HG03378 (cell line): ENCODE results near the gene TFE3.
A peak's percentile ranks its signal among the peaks of the same experiment; 100 is the strongest.
"Not testable (repeated sequence)": the region's sequence is repeated elsewhere in the genome, so short reads cannot be mapped to it uniquely, and the experiment has no call there.

Experiments used
- ATAC-seq: cut with Tn5 transposase; IDR thresholded peaks from one replicate; pipeline ENCODE4 v1.9.1; 2021; ENCODE audit warnings: mild to moderate bottlenecking, moderate library complexity; ENCODE audit not compliant: unreplicated experiment

TFE3 gene

DNA sequence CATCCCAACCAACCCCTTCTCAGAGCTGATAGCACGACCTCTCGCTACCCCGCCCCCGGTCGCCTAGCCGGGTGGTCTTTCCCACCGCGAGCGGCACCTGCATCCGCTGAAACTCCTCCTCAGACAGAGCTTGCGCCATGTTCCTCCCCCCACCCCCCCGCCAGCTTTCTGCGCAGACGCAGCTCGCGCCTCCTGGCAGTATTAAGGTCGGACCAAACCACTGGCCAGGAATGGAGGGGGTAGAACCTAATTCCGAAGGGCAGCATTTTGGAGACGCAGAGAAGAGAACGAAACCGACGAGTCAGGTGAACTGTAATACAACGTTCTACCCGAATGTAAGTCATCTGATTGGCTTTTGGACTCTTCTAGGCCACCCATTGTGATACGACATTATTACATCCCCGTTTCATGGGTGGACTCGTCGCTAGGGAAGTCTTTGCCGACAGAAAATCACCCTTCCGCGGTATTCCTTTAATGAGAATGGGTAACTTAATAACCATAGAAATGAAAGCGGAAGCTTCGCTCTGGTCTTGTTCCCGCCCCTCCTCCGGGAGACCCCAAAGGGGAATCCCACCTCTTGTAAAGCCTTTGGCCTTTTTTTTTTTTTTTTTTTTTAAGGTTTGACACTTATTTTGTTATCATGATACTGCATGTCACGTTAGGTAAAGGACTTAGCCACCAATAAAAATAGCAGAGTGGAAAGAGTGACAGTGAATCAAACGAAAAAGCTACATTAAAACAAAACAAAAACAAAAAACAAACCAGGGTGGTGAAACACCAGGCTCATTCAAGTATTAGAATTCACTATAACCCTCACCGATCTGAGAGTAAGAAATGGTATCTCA lies 40.8 kb downstream of the TFE3 start, which contains the start of gene GRIPAP1:
TSS of gene GRIPAP1 (minus strand) at position 174 of the 845 bp plus-strand sequence. CDS start at position 139, 35 bp downstream.
- peak; percentile 83 for ATAC-seq

- ATAC-seq = peak; percentile 6
Observed at GRCh38 chrX:49001521-49002090, 41.6 kb downstream of the TFE3 start.

DNA sequence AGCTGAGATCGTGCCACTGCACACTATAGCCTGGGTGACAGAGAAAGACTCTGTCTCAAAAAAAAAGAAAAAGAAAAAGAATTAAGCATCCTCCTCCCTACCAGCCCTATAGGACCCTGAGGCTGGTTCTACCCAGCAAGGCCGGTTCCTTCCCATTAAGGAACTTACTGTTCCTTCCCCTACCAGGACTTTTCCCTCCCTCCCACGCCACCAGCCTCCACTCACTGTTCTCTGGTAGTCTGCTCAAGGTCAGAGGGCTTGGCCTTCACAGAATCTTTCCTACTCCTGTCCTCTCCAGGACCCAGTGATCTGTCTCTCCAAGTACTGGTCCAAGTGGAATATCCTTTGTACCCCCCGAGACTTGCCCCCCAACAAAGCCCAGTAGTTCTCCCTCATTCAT lies 42.5 kb downstream of the TFE3 start:
- no peak for ATAC-seq

GRCh38 chrX:48999030-48999429 lies 44.1 kb downstream of the TFE3 start:
- no peak for ATAC-seq

DNA sequence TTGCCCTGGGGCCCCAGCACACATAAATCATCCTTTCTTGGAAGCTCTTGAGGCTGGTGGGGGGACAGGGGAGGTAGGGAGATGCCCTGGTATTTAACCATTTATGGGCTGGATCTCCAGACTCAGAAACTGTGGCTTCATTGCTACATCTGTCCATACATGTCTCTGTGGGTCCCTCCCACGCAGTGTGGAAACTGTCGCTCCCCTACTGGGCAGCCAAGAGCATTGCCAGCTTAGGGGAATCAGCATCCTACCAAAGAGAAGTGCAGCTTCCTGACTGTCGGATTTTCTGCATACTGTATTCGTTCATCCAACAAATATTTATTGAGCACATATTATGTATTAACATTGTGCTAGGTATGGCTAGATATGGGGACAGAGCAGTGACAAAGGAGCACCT lies 44.8 kb downstream of the TFE3 start:
- no peak for ATAC-seq

- no peak for ATAC-seq
Observed at GRCh38 chrX:48997865-48998264, 45.3 kb downstream of the TFE3 start.

DNA sequence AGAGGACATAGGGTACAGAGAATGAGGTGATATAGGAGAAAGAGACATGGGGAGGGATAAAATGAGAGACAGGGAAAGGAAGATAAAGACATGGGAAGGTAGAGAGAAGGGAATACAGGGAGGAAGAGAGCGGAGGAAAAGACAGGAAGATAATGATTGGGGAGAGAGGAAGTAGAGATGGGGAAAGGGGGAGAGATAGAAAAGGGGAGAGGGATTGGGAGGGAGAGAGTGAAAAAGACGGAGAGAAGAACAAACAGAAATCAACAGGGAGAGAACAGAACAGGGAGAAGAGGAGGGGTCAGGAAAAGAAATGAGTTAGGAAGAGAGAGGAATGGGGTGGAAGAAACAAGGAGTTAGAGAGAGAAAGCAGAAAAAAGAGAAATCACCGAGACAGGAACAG lies 45.7 kb downstream of the TFE3 start:
- no peak for ATAC-seq

- no peak for ATAC-seq
Observed at GRCh38 chrX:48996969-48997368, 46.2 kb downstream of the TFE3 start.

GRCh38 chrX:48992341-48992740 lies 50.8 kb downstream of the TFE3 start:
- no peak for ATAC-seq

GRCh38 chrX:48989483-48989882 lies 53.7 kb downstream of the TFE3 start:
- ATAC-seq = no peak

DNA sequence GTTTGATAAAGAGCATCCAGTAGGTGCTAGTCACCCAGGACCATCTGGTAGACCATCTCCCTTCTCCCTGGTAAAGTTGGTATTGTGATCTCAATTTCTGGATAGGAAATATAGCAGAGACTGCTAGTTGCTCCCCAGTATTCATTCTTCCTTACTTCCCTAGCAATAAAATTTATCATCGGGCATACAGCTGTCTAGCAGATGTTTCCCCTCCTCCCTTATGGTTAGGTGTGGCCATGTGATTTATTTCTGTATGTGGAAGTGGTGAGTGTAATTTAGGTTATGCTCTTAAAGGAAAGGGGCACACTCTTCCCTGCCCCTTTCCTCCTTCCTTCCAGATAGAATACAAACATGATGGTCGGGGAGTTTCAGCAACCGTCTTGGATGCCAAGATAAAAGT lies 59.3 kb downstream of the TFE3 start:
- ATAC-seq = no peak

- ATAC-seq = no peak
Observed at GRCh38 chrX:48983081-48983480, 60.1 kb downstream of the TFE3 start.

GRCh38 chrX:48981178-48981577 lies 62.0 kb downstream of the TFE3 start:
- ATAC-seq = no peak

- not testable (repeated sequence) for ATAC-seq
Observed at GRCh38 chrX:48980341-48980740, 62.8 kb downstream of the TFE3 start.
